ENCODE results near the gene SORCS1.

DNA sequence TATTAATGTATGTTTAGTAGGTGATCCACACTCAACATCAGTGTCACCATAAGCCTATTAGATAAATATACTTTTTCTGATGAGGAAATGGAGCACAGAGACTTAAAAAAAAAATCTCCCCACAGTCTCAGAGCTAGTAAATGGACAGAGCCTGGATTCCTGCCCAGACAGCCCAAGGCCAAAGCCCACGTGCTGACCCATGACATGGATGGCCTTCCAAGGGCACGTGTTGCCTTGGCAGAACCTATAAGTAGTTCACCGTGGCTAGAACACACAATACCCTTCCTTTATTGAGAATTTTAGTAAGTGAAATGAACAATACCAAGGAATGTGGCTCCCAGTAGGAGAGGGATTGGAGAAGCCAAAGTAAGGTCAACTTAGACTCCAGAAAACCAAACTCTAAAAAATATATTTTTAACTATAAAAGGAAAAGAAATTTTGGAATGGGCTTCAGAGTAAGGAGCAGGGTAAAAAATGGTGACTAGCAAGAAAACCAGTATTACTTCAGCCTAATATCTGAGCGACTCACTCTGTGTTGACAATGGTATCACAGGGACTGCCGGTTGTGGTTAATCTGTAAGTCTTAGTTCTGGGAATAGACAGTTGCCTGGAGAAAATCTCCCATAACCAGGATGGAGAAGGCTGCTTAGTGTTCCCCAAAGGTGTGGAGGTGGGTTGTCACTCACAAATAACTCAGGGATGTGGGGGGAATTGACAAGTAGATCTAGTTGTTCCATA lies 223.0 kb downstream of the SORCS1 start:
- TF ChIP-seq, protein P1, sequence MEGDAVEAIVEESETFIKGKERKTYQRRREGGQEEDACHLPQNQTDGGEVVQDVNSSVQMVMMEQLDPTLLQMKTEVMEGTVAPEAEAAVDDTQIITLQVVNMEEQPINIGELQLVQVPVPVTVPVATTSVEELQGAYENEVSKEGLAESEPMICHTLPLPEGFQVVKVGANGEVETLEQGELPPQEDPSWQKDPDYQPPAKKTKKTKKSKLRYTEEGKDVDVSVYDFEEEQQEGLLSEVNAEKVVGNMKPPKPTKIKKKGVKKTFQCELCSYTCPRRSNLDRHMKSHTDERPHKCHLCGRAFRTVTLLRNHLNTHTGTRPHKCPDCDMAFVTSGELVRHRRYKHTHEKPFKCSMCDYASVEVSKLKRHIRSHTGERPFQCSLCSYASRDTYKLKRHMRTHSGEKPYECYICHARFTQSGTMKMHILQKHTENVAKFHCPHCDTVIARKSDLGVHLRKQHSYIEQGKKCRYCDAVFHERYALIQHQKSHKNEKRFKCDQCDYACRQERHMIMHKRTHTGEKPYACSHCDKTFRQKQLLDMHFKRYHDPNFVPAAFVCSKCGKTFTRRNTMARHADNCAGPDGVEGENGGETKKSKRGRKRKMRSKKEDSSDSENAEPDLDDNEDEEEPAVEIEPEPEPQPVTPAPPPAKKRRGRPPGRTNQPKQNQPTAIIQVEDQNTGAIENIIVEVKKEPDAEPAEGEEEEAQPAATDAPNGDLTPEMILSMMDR (IDR thresholded peaks at IDR 0.05; ENCODE audit: insufficient read depth, low read depth, low read length), result no peak
- TF ChIP-seq EZH2 (IDR thresholded peaks at IDR 0.05; ENCODE audit: insufficient read depth, low read length), result no peak
